Measurements from ENCODE around the gene KDM3B. TPM values are rescaled to one million over a fixed set of nuclear protein-coding genes. Genes with fewer than 3 reads are reported as not detected.

Gene KDM3B
- total and polyA plus RNA-seq, 12 donors, result 11.9 to 57.3 (median 46.7) TPM

DNA sequence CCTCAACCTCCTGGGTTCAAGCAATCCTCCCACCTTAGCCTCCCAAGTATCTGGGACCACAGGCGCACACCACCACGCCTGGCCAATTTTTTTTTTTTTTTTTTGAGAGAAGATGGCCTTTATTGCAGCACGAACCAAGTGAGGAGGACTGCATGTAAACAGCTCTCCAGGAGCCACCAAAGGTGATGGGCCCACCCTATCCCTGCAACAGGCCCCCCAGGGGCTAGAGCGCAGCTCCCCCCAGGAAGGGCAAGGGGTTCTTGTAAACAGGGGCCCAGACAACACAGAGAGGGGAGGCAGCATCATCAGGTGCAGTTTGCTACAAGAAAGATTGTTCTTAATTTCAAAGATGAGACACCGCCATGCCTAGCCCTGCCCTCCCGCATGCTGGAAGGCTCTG, 100.2 kb downstream of the KDM3B start:
- TF ChIP-seq, protein P1, sequence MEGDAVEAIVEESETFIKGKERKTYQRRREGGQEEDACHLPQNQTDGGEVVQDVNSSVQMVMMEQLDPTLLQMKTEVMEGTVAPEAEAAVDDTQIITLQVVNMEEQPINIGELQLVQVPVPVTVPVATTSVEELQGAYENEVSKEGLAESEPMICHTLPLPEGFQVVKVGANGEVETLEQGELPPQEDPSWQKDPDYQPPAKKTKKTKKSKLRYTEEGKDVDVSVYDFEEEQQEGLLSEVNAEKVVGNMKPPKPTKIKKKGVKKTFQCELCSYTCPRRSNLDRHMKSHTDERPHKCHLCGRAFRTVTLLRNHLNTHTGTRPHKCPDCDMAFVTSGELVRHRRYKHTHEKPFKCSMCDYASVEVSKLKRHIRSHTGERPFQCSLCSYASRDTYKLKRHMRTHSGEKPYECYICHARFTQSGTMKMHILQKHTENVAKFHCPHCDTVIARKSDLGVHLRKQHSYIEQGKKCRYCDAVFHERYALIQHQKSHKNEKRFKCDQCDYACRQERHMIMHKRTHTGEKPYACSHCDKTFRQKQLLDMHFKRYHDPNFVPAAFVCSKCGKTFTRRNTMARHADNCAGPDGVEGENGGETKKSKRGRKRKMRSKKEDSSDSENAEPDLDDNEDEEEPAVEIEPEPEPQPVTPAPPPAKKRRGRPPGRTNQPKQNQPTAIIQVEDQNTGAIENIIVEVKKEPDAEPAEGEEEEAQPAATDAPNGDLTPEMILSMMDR (IDR thresholded peaks at IDR 0.05), result no peak
- 96 to 99% methylated on average over 6 of the region's 6 CpGs for WGBS, 2 donors
- H3K27me3 ChIP-seq, result no peaks in the 10 kb centered on the region
- no peak overlapping the region for H3K27ac ChIP-seq
- no peak for DNase-seq
- ATAC-seq, result no peak
- no peaks in the 10 kb centered on the region for H3K9me3 ChIP-seq
- H3K4me3 ChIP-seq, result no peak overlapping the region
- no peaks in the 10 kb centered on the region for H3K36me3 ChIP-seq
- intact Hi-C loops (cut with DNase I), result loop anchor here in 1 of 10 donors (5.0 kb wide), 1 partner anchor 95 kb away; no protein-coding TSS in a partner anchor
- H3K4me1 ChIP-seq, result peaks cover under 1 to 23% (median 15%) of the 10 kb centered on the region in 9 donors

GRCh38 chr5:138453590-138453989, 101.1 kb downstream of the KDM3B start:
- no peaks in the 10 kb centered on the region for H3K9me3 ChIP-seq
- H3K4me1 ChIP-seq, result peaks cover 10 to 32% (median 24%) of the 10 kb centered on the region in 9 donors
- H3K4me3 ChIP-seq, result no peak overlapping the region
- 87 to 90% methylated on average over 13 of the region's 13 CpGs for WGBS, 2 donors
- intact Hi-C loops (cut with DNase I), result loop anchor here in 1 of 10 donors (5.0 kb wide), 1 partner anchor 94 kb away; no protein-coding TSS in a partner anchor
- ATAC-seq (no peak), DNase-seq (no peak)
- TF ChIP-seq, protein P1 (IDR thresholded peaks at IDR 0.05), result no peak
- no peaks in the 10 kb centered on the region for H3K27me3 ChIP-seq
- no peaks in the 10 kb centered on the region for H3K36me3 ChIP-seq
- H3K27ac ChIP-seq, result no peak overlapping the region

DNA sequence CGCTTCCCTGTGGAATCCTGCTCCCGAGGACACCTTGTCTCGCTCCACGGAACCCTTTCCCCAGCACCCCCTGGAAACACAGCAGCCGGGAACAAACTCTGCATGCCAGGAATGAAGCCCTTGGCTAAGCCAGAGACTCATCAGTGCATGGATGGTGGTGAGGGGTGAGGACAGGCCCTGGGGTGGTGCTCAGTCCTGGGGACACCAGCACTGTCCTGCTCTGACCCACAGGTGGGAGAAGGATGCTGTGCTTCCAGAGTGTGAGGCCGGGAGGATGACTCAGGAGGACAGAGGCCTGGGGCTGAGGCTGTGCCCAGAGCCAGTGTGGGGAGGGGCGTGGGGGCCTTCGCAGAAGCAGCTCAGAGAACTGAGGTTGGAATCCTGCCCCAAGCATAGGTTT, 101.6 kb downstream of the KDM3B start:
- ATAC-seq, result no peak
- TF ChIP-seq, protein P1 (IDR thresholded peaks at IDR 0.05), result no peak
- no peaks in the 10 kb centered on the region for H3K27me3 ChIP-seq
- no peak overlapping the region for H3K27ac ChIP-seq
- peaks cover 13 to 37% (median 29%) of the 10 kb centered on the region in 9 donors for H3K4me1 ChIP-seq
- H3K9me3 ChIP-seq, result no peaks in the 10 kb centered on the region
- 95 to 96% methylated on average over 8 of the region's 8 CpGs for WGBS, 2 donors
- no peak for DNase-seq
- intact Hi-C loops (cut with DNase I), result loop anchor here in 1 of 10 donors (5.0 kb wide), 1 partner anchor 93 kb away; no protein-coding TSS in a partner anchor
- H3K36me3 ChIP-seq, result no peaks in the 10 kb centered on the region
- H3K4me3 ChIP-seq, result no peak overlapping the region

DNA sequence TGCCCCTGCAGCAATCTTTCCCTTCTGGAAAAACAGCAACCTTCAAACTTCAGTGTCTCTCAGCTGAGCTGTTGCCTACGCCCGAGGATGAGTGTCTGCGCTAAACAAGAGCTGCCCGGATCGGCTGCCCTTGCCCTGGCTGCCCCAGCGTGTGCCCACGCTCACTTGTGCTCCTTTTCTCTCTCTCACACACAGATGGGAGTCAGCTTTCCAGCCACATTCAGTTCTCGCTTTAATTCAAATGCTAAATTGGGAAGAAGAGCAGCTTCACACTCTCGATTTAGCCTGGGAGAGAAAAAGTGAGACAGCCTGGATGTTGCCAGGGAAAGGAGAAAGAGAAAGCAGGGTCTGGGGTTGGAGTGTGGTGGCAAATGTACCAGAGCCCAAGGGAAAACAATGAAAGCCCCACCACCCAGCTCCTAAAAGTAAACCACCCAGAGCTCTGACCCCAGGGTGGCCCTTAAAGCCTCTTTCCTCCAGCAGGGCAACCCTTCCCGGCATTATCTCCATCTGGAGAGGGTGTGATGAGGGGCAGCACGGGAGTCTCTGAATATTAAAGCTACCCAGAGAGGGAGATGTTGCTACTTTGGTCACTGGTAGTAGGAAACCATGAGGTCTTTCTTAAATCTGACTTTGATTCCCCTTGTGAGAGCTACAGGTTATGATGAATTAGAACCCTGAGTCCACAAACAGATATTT, 102.9 kb downstream of the KDM3B start:
- WGBS, 2 donors, result 81 to 85% methylated on average over 11 of the region's 11 CpGs
- Histone ChIP-seq H3K27me3 (no peaks in the 10 kb centered on the region), H3K36me3 (no peaks in the 10 kb centered on the region), H3K27ac (no peak overlapping the region), H3K4me1 (peaks cover 13 to 38% (median 31%) of the 10 kb centered on the region in 9 donors), H3K9me3 (no peaks in the 10 kb centered on the region), H3K4me3 (no peak overlapping the region)
- ATAC-seq (no peak), DNase-seq (no peak)
- intact Hi-C loops (cut with DNase I), result loop anchor here in 2 of 10 donors (5.0 kb wide), 2 partner anchors 42 to 47 kb away; no protein-coding TSS in a partner anchor
- TF ChIP-seq, protein P1 (IDR thresholded peaks at IDR 0.05), result no peak

Data from heart right ventricle (tissue), 16 donors.